GM12874 (cell line): ENCODE measurements around the gene KRT1.

Experiments
- CTCF ChIP-seq: IDR thresholded peaks from 2 replicates; pipeline ENCODE4 v1.5.1; 2011; ENCODE audit warnings: low read depth, mild to moderate bottlenecking, control low read depth, low read length, moderate library complexity; ENCODE audit not compliant: insufficient read depth

KRT1 gene

GRCh38 chr12:52673713-52674432 lies 6.3 kb downstream of the KRT1 start:
- no peak for TF ChIP-seq CTCF

- no peak for TF ChIP-seq CTCF
Observed at GRCh38 chr12:52673217-52673616, 7.0 kb downstream of the KRT1 start.

- TF ChIP-seq CTCF = no peak
Observed at GRCh38 chr12:52672321-52672933, 7.8 kb downstream of the KRT1 start.

GRCh38 chr12:52670961-52671360 lies 9.2 kb downstream of the KRT1 start:
- no peak for TF ChIP-seq CTCF

GRCh38 chr12:52670506-52670905 lies 9.7 kb downstream of the KRT1 start:
- TF ChIP-seq CTCF = no peak

- no peak for TF ChIP-seq CTCF
Observed at GRCh38 chr12:52669426-52669825, 10.8 kb downstream of the KRT1 start.

- no peak for TF ChIP-seq CTCF
Observed at GRCh38 chr12:52667931-52668330, 12.3 kb downstream of the KRT1 start.
